AG04450 (cell line): Measurements from ENCODE around the gene FTH1. TPM values are rescaled to one million over a fixed set of nuclear protein-coding genes. Genes with fewer than 3 reads are reported as not detected.
A peak's percentile ranks its signal among the peaks of the same experiment; 100 is the strongest.
"Not testable (repeated sequence)": the region's sequence is repeated elsewhere in the genome, so short reads cannot be mapped to it uniquely, and the experiment has no call there.

Experiments
- CTCF ChIA-PET: fragments of 300-600, 350-600 bp; formaldehyde crosslinking; extraction: SDS; loops from one replicate; lab custom pipeline; 2022; ENCODE audit warnings: antibody characterized with exemption, inconsistent platforms; lab: Charles Lee
- POLR2A ChIA-PET: fragments of 350-600 bp; formaldehyde crosslinking; extraction: SDS; loops from one replicate; lab custom pipeline; 2021; ENCODE audit warnings: antibody characterized with exemption, inconsistent platforms; lab: Yijun Ruan, JAX
- DNase-seq: peaks from one replicate; pipeline ENCODE4 v3.0.0-alpha.2; 2011; ENCODE audit warnings: low read depth, low spot score
- H3K27ac ChIP-seq: one replicate; pipeline ENCODE4 v1.5.1; 2012; ENCODE audit warnings: low read depth, low read length, control low read depth
- H3K27me3 ChIP-seq: one replicate; pipeline ENCODE4 v1.6.0; 2012; ENCODE audit warnings: low read length; ENCODE audit not compliant: control insufficient read depth, insufficient read depth
- H3K4me3 ChIP-seq: 2 replicates; pipeline ENCODE4 v1.5.1; 2011; ENCODE audit warnings: mild to moderate bottlenecking, low read depth, low read length, control low read depth
- H3K9me3 ChIP-seq: 2 replicates; pipeline ENCODE4 v1.5.1; 2012; ENCODE audit warnings: low read length; ENCODE audit not compliant: control insufficient read depth, insufficient read depth
- polyA plus RNA-seq: library from polyadenylated mRNA; depleted of rRNA; stranded (reverse); fragments of >200 nt; gene quantifications from 2 replicates; pipeline ENCODE4 v1.2.3, GENCODE V29; 2011
- TF ChIP-seq, protein P1 (sequence below): IDR thresholded peaks from 2 replicates; pipeline ENCODE4 v1.5.1; 2011; ENCODE audit warnings: low read depth, low read length, control low read depth, inconsistent platforms

The FTH1 gene
- polyA plus RNA-seq, 1 experiment, result 3,294 TPM

DNA sequence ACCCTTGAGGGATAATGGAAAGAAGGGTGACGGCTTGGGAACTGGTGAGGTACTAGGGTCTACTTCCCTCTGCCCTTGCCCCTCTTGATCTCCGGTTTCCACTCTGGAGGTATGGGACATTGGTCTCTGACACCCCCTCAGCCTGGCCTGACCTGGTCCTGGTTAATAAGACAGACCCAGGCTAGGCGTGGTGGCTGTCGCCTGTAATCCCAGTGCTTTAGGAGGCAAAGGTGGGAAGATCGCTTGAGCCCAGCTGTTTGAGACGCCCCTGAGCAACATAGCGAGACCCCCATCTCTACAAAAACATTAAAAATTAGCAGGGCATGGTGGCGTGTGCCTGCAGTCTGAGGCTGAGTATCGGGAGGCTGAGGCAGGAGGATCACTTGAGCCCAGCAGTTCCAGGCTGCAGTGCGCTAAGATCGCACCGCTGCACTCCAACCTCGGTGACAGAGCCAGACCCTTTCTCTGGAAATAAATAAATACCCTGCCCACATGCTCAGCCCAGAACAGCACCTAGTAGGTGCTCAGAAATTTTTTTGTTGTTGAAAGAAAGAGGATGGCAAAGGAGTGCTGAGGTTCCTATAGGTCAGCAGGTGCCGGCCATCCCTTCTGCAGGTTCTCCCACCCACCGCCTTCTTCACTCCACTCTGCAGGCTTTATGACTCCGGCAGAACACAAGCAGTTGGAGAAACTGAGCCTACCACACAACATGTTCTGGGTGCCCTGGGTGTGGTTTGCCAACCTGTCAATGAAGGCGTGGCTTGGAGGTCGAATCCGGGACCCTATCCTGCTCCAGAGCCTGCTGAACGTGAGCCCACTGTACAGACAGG lies 11.0 kb downstream of the FTH1 start:
- DNase-seq, result no peak
- ChIA-PET POLR2A (no interaction called here), CTCF (interaction anchor here (1.5 to 2.0 kb wide), 3 partner anchors 9 to 125 kb away, joined by 6 to 17 read pairs (median 6); no protein-coding TSS in a partner anchor)
- peaks cover 4% of the 10 kb centered on the region; the same call in 1 of the 2 replicates for H3K9me3 ChIP-seq
- H3K27ac ChIP-seq, result no peak overlapping the region
- H3K27me3 ChIP-seq, result no peaks in the 10 kb centered on the region
- no peak overlapping the region for H3K4me3 ChIP-seq
- TF ChIP-seq, protein P1, sequence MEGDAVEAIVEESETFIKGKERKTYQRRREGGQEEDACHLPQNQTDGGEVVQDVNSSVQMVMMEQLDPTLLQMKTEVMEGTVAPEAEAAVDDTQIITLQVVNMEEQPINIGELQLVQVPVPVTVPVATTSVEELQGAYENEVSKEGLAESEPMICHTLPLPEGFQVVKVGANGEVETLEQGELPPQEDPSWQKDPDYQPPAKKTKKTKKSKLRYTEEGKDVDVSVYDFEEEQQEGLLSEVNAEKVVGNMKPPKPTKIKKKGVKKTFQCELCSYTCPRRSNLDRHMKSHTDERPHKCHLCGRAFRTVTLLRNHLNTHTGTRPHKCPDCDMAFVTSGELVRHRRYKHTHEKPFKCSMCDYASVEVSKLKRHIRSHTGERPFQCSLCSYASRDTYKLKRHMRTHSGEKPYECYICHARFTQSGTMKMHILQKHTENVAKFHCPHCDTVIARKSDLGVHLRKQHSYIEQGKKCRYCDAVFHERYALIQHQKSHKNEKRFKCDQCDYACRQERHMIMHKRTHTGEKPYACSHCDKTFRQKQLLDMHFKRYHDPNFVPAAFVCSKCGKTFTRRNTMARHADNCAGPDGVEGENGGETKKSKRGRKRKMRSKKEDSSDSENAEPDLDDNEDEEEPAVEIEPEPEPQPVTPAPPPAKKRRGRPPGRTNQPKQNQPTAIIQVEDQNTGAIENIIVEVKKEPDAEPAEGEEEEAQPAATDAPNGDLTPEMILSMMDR, result no peak

DNA sequence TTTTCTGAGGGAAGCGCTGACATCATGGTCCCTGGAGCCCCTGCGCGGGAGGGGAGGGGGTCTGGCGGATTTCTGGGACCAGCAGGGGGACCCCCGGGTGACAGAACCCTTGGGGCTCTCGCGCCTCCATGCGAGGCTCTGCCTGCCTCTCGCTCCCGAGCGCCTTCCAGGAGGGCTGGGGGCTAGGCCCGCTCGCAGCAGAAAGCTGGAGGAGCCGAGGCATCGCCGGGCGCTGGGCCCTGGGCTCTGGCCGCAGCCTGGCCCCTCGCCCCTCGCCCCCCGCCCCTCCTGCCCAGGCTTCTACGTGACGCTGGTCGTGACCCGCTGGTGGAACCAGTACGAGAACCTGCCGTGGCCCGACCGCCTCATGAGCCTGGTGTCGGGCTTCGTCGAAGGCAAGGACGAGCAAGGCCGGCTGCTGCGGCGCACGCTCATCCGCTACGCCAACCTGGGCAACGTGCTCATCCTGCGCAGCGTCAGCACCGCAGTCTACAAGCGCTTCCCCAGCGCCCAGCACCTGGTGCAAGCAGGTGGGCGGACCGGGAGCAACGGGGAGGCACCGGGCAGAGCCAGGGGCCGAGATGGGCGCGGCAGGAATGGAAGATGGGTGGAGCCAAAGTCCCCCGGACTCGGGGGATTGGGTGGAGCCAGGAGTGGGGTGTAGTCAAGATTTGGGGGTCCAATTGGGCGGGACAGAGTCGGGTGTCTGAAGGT lies 11.9 kb downstream of the FTH1 start:
- peak overlapping the region; percentile 52 for H3K4me3 ChIP-seq
- ChIA-PET POLR2A (interaction anchor here (0.5 to 1.9 kb wide), 8 partner anchors 8 to 157 kb away, joined by 3 to 20 read pairs (median 5); partner anchors contain the start of genes FTH1 and RAB3IL1), CTCF (interaction anchor here (0.6 to 2.0 kb wide), 6 partner anchors 31 to 158 kb away, joined by 3 to 17 read pairs (median 4); no protein-coding TSS in a partner anchor)
- H3K27me3 ChIP-seq, result no peaks in the 10 kb centered on the region
- DNase-seq, result no peak
- TF ChIP-seq, protein P1, result no peak
- peaks cover 4% of the 10 kb centered on the region; the same call in 1 of the 2 replicates for H3K9me3 ChIP-seq
- peak overlapping the region; percentile 47 for H3K27ac ChIP-seq

DNA sequence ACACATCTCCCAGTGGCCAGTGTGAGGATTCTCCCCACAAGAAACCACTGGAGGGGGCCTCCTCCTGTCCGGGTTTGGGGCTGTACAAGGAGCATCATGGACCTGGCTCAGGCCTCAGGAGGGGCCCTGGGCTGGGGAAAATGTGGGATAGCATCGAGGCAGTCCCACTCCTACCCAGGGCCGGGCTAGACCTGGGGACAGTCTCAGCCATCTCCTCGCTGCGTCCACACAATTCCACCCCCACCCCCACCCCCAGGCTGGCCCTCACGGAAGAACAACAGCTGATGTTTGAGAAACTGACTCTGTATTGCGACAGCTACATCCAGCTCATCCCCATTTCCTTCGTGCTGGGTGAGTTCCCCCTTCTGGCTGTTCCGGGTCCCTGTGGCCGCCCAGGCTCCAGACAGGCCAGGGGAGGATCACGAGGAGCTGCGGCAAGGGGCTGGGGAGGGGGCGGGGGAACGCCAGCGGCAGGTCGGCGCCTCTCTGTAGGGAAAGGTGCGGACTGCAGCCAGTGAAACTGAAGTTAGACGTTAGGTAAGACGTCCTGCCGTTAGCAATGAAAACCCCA lies 12.5 kb downstream of the FTH1 start:
- ChIA-PET POLR2A (interaction anchor here (0.5 to 1.9 kb wide), 10 partner anchors 9 to 158 kb away, joined by 3 to 20 read pairs (median 4); partner anchors contain the start of genes FTH1 and RAB3IL1), CTCF (interaction anchor here (0.6 to 2.0 kb wide), 9 partner anchors 15 to 158 kb away, joined by 3 to 17 read pairs (median 4); no protein-coding TSS in a partner anchor)
- Histone ChIP-seq H3K27ac (peak overlapping the region; percentile 77), H3K9me3 (peaks cover 4% of the 10 kb centered on the region; the same call in 1 of the 2 replicates), H3K4me3 (peak overlapping the region; percentile 52), H3K27me3 (no peaks in the 10 kb centered on the region)
- TF ChIP-seq, protein P1, result peak; percentile 31
- no peak for DNase-seq

DNA sequence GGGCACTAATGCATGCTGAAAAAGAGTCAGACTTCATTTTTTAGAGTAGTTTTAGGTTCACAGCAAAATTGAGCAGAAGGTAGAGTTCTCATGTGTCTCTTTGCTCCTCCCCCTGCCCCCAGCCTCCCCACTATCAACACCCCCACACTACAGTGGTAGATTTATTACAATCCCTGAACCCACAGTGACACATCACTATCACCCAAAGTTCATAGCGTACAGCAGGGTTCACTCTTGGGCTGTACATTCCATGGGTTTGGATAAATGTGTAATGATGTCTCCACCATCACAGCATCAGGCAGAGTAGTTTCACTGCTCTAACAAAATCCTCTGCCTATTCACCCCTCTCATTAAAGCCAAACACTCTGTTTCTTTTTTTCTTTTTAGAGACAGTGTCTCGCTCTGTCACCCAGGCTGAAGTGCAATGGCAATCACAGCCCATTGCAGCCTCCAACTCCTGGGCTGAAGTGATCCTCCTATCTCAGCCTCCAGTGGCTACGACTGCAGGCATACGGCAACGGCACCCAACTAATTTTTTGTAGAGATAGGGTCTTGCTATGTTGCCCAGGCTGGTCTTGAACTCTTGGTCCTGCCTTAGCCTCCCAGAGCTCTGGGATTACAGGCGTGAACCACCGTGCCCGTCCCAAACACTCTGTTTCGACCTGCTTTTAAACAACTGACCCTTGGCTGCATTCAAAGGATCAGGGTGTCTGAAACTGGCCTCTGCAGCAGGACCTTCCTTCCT lies 13.2 kb downstream of the FTH1 start:
- Histone ChIP-seq H3K27me3 (no peaks in the 10 kb centered on the region), H3K27ac (peak overlapping the region; percentile 77), H3K9me3 (peaks cover 4% of the 10 kb centered on the region; the same call in 1 of the 2 replicates), H3K4me3 (no peak overlapping the region)
- DNase-seq, result no peak
- ChIA-PET CTCF (interaction anchor here (0.6 to 2.0 kb wide), 8 partner anchors 15 to 157 kb away, joined by 3 to 17 read pairs (median 4); no protein-coding TSS in a partner anchor), POLR2A (interaction anchor here (0.6 to 1.9 kb wide), 6 partner anchors 9 to 157 kb away, joined by 3 to 20 read pairs (median 6); partner anchors contain the start of genes FTH1 and RAB3IL1)
- TF ChIP-seq, protein P1, result no peak

DNA sequence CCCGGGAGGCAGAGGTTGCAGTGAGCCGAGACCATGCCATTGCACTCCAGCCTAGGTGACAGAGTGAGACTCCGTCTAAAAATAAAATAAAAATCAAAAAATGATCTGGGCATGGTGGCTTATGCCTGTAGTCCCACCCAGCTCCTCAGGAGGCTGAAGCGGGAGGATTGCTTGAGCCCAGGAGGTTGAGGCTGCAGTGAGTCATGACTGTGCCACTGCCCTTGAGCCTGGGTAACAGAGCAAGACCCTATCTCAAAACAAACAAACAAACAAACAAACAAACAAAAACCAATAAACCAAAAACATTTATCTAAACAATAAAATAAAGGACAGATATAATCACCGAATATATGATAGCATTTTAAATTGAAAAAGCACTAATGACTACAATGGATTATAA lies 13.8 kb downstream of the FTH1 start:
- ChIA-PET POLR2A (interaction anchor here (2.0 kb wide), 1 partner anchor 14 kb away, joined by 6 read pairs; the partner anchor contains the start of gene FTH1), CTCF (interaction anchor here (1.0 to 1.8 kb wide), 4 partner anchors 55 to 156 kb away, joined by 3 to 5 read pairs (median 4); no protein-coding TSS in a partner anchor)
- H3K27me3 ChIP-seq, DNase-seq, H3K4me3 ChIP-seq, H3K27ac ChIP-seq, H3K9me3 ChIP-seq: not testable (repeated sequence)
